ENCODE data around the gene PIP5K1A.

Gene PIP5K1A

GRCh38 chr1:151290709-151291303, 92.5 kb downstream of the PIP5K1A start:
- no peak for DNase-seq

DNA sequence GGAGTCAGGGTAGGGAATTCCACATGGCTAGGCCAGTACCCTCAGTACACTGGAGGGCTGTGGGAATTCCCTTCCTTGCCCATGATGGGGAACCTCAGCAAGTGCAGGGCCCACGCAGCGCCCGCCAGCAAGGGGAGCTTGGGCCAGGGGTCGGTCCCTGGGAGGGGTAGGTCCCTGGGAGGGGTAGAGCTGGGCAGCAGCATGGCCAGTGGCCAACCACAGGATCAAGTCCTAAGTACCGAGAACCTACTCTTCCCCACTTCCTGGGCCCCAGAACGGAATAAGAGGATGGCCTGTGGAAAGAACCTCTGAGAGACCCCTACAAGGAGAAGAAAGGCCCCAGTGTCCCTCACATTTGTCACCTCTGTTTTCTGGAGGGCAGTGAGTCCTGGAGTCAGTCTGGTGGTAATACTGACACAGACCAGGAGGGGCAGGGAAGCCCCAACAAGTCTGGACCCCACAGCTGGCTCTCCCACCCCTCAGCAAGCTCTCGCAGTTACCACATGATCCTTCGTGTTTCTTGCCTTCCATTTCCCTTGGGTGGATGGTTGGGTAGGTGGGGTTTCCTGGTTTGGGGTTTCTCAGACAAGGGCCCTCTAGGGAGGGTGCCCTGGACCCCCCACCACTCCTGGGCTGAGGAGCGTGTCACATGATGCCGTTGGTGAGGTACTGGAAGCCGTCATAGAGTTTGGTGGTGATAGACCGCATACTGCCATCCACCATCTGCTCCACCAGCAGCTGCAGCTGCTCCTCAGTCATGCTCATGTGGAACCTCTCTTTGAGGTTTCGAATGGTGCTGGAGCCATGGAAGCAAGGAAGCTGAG, 94.1 kb downstream of the PIP5K1A start:
- DNase-seq: no peak

DNA sequence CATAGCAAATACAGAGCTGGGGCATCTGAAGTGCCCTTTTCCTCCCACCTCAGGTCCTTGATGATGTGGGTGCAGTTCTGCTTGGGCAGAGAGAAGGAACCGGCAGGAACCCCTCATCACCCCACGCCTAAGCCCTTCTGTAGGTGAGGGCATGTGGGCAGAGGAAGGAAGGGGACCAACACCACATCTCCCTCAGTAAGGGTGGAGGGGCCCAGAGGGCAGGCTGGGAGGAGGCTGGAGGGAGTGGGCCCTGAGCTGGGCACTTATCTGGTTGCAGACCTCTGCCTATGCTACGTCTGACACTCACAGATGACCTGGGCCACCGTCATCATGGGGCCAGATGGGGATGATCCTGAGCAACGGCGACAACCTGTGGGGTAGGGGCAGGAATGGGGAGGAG, 94.7 kb downstream of the PIP5K1A start:
- DNase-seq: no peak

DNA sequence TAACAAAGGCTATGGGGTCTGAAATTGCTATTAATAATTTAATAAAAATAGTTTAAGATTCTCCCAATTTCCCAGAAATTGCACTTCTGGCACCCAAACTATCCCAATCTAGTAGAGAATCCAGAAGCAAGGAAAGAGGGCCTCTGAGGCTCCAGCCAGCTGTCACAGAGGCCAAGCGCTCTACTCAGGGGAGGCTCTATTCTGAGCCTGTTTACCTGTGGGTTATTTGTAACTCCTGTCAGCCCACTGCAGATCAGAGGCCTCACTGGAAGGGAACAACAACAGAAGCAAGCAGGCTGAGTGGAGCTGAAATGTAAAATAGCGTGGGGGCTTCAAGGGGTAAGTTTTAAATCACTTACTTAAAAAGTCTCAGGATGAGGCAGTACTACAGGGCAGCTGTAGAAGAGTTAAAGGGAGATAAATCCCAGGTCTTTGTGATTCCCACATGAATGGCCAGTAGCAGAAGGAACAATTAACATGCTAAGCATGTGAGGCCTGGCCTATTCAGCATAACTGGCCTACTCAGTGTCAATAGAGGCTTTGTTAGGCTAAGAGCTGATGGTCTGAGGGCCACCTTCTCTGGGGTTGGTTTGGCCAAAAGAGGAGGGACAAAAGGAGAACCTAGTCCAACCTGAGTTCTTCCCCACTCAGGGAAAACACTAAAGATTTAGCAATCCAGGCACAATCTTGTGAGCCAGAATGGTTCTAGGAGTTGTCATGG, 96.5 kb downstream of the PIP5K1A start:
- DNase-seq: no peak

Measured in activated gamma-delta T cell (primary cell).